GM23338 (cell line): ENCODE measurements around the gene CNOT8.

Experiments used
- CREB1 ChIP-seq: fragments of 250-450 bp; sonication (Bioruptor Pico); IDR thresholded peaks from 2 replicates; pipeline ENCODE4 v1.5.0; 2020; ENCODE audit warnings: low read depth, mild to moderate bottlenecking, moderate library complexity
- CTCF ChIP-seq, 2 experiments: fragments of 200-600 bp in 1 of 2; sonication (generic) in 1 of 2; conservative IDR thresholded peaks; 2 replicates each; pipeline versions ENCODE4 v1.5.1 to v1.6.1; 2016 to 2017; ENCODE audit warnings: antibody characterized with exemption in 2 of 2, low read depth in 2 of 2, mild to moderate bottlenecking in 2 of 2, moderate library complexity in 1 of 2
- ETS1 ChIP-seq: IDR thresholded peaks from 2 replicates; pipeline ENCODE4 v1.6.1; 2016; ENCODE audit warnings: antibody characterized with exemption
- EZH2 ChIP-seq: fragments of 200-600 bp; sonication (generic); IDR thresholded peaks from one replicate; pipeline ENCODE4 v1.8.0; 2017; ENCODE audit warnings: antibody characterized with exemption, mild to moderate bottlenecking, low read depth; ENCODE audit not compliant: unreplicated experiment
- EZH2phosphoT487 ChIP-seq: fragments of 200-600 bp; sonication (generic); IDR thresholded peaks from one replicate; pipeline ENCODE4 v1.8.1; 2018; ENCODE audit warnings: antibody characterized with exemption; ENCODE audit not compliant: unreplicated experiment
- POLR2AphosphoS5 ChIP-seq: IDR thresholded peaks from 2 replicates; pipeline ENCODE4 v1.6.1; 2016; ENCODE audit warnings: antibody characterized with exemption, low read depth
- REST ChIP-seq: IDR thresholded peaks from one replicate; pipeline ENCODE4 v1.6.1; 2018; ENCODE audit warnings: antibody characterized with exemption; ENCODE audit not compliant: unreplicated experiment
- ZNF114 ChIP-seq: fragments of 250-450 bp; sonication (Bioruptor Pico); IDR thresholded peaks from 2 replicates; pipeline ENCODE4 v1.5.0; 2020; ENCODE audit warnings: mild to moderate bottlenecking, moderate library complexity

- TF ChIP-seq CTCF (conservative IDR thresholded peaks at IDR 0.05; ENCODE audit: low read depth in 2 of 2) (no peak), POLR2AphosphoS5 (no peak), REST (no peak), EZH2phosphoT487 (no peak), EZH2 (no peak), ZNF114 (CRISPR knock-in tag) (no peak), CREB1 (no peak), ETS1 (no peak)
Observed at GRCh38 chr5:154881986-154882385, 23.6 kb downstream of the CNOT8 start.
